Sigmoid colon (tissue), 4 donors: ENCODE data around the gene HRH4.

ENCODE experiments used
- CTCF ChIP-seq, 4 experiments: fragments of 450-650 bp in 3 of 4; fragments of 200-600 bp in 1 of 4; IDR thresholded peaks; one replicate each; pipeline ENCODE4 v1.5.1; 2016 to 2019; ENCODE audit warnings: antibody characterized with exemption in 4 of 4, mild to moderate bottlenecking in 3 of 4, moderate library complexity in 2 of 4
- EP300 ChIP-seq, 4 donors: sonication (generic); formaldehyde crosslinking; IDR thresholded peaks; one replicate each; pipeline ENCODE4 v1.6.1; 2017; ENCODE audit warnings: antibody characterized with exemption in 4 of 4
- POLR2A ChIP-seq, 2 donors: fragments of 450-650 bp; IDR thresholded peaks; one replicate each; pipeline ENCODE4 v1.6.1; 2016; ENCODE audit warnings: antibody characterized with exemption in 2 of 2, mild to moderate bottlenecking in 2 of 2, moderate library complexity in 2 of 2
- POLR2AphosphoS5 ChIP-seq, 4 donors: sonication (generic); formaldehyde crosslinking; IDR thresholded peaks; one replicate each; pipeline ENCODE4 v1.6.1; 2017; ENCODE audit warnings: antibody characterized with exemption in 4 of 4

- TF ChIP-seq CTCF (IDR thresholded peaks at IDR 0.05) (no peak), POLR2AphosphoS5 (IDR thresholded peaks at IDR 0.05) (no peak), POLR2A (IDR thresholded peaks at IDR 0.05) (no peak), EP300 (IDR thresholded peaks at IDR 0.05) (no peak)
Measured at GRCh38 chr18:24427484-24427883, 33.0 kb upstream of the HRH4 start.
